H1 (cell line): ENCODE data around the gene DIO3. TPM values are rescaled to one million over a fixed set of nuclear protein-coding genes. Genes with fewer than 3 reads are reported as not detected.

Experiments
- CTCF ChIA-PET: fragments of 300-600 bp; sonication (Branson Sonifier 250); formaldehyde crosslinking; loops from one replicate; lab custom pipeline; 2021; ENCODE audit not compliant: partially characterized antibody; lab: Charles Lee
- POLR2A ChIA-PET: fragments of 300-600 bp; sonication (Branson Sonifier 250); formaldehyde crosslinking; loops from one replicate; lab custom pipeline; 2021; ENCODE audit warnings: inconsistent platforms; ENCODE audit not compliant: partially characterized antibody; lab: Charles Lee
- DNase-seq, 2 experiments: peaks; one replicate each; pipeline versions ENCODE4 v3.0.0 to v3.0.0-alpha.2; 2010 to 2022; ENCODE audit warnings: low spot score in 2 of 2, low read depth in 1 of 2, mixed read lengths in 1 of 2
- FAIRE-seq: peaks from 2 replicates; lab custom pipeline; 2011; peaks lifted over from hg19 to GRCh38; lab: Jason Lieb, UNC
- H2AFZ ChIP-seq: 2 replicates; pipeline ENCODE4 v1.8.1; 2012; ENCODE audit warnings: low read length, inconsistent platforms
- H2AK5ac ChIP-seq: 2 replicates; pipeline ENCODE4 v1.6.1; 2013; ENCODE audit warnings: low read depth, low read length
- H2BK120ac ChIP-seq: replicated peaks from 2 replicates; pipeline ENCODE3; 2013; ENCODE audit warnings: low read depth, low read length, inconsistent platforms
- H2BK12ac ChIP-seq: 2 replicates; pipeline ENCODE4 v1.6.1; 2013; ENCODE audit warnings: low read depth, low read length
- H2BK15ac ChIP-seq: 2 replicates; pipeline ENCODE4 v1.6.1; 2013; ENCODE audit warnings: low read length
- H2BK20ac ChIP-seq: 2 replicates; pipeline ENCODE4 v1.6.1; 2013; ENCODE audit warnings: low read length
- H2BK5ac ChIP-seq: 2 replicates; pipeline ENCODE4 v1.6.1; 2013; ENCODE audit warnings: low read depth, low read length
- H3K14ac ChIP-seq: 2 replicates; pipeline ENCODE4 v1.6.1; 2013; ENCODE audit warnings: inconsistent platforms; ENCODE audit not compliant: insufficient read length
- H3K18ac ChIP-seq: 2 replicates; pipeline ENCODE4 v1.6.1; 2013; ENCODE audit warnings: low read length; ENCODE audit errors: extremely low read depth
- H3K23ac ChIP-seq: 2 replicates; pipeline ENCODE4 v1.6.1; 2013; ENCODE audit warnings: inconsistent platforms; ENCODE audit not compliant: insufficient read length
- H3K23me2 ChIP-seq: 2 replicates; pipeline ENCODE4 v1.6.1; 2013; ENCODE audit warnings: low read depth, low read length
- H3K27ac ChIP-seq: 2 replicates; pipeline ENCODE4 v1.6.1; 2011; ENCODE audit warnings: low read depth, low read length, inconsistent platforms
- H3K27me3 ChIP-seq, 4 experiments: replicated peaks in 1 of 4; 1 replicate in 1 of 4; 2 replicates in 3 of 4; pipeline versions ENCODE4 v1.6.1 to v1.8.1; 2011 to 2013; ENCODE audit warnings: low read length in 3 of 4, mild to moderate bottlenecking in 3 of 4, inconsistent platforms in 2 of 4, mixed read lengths in 2 of 4, moderate library complexity in 1 of 4; ENCODE audit not compliant: control insufficient read depth in 3 of 4, insufficient read depth in 3 of 4; ENCODE audit errors: extremely low read depth in 1 of 4
- H3K36me3 ChIP-seq, 4 experiments: 2 replicates each; pipeline versions ENCODE4 v1.6.1 to v1.8.1; 2011 to 2013; ENCODE audit warnings: mild to moderate bottlenecking in 4 of 4, low read length in 3 of 4, moderate library complexity in 2 of 4, control low read depth in 1 of 4, inconsistent platforms in 1 of 4; ENCODE audit not compliant: insufficient read depth in 4 of 4, control insufficient read depth in 2 of 4
- H3K4ac ChIP-seq: replicated peaks from 2 replicates; pipeline ENCODE3; 2013; ENCODE audit warnings: low read length, low read depth, mixed read lengths, inconsistent platforms; ENCODE audit not compliant: insufficient read length
- H3K4me1 ChIP-seq, 4 experiments: replicated peaks in 1 of 4; 1 replicate in 1 of 4; 2 replicates in 3 of 4; pipeline versions ENCODE4 v1.6.1 to v1.8.1; 2011 to 2013; ENCODE audit warnings: low read length in 3 of 4, inconsistent platforms in 2 of 4, mixed read lengths in 1 of 4; ENCODE audit not compliant: insufficient read depth in 4 of 4, control insufficient read depth in 3 of 4
- H3K4me2 ChIP-seq, 2 experiments: 2 replicates each; pipeline versions ENCODE4 v1.6.1 to v1.8.1; 2011 to 2013; ENCODE audit warnings: low read depth in 2 of 2, low read length in 2 of 2, control low read depth in 1 of 2, inconsistent platforms in 1 of 2, mild to moderate bottlenecking in 1 of 2; ENCODE audit not compliant: insufficient read depth in 1 of 2
- H3K4me3 ChIP-seq, 4 experiments: fragments of 200-600, 300-600 bp in 1 of 4; sonication (generic), shearing (Covaris generic), sonication (Bioruptor Twin) in 1 of 4; 2 replicates each; pipeline versions ENCODE4 v1.5.1 to v1.8.1; 2011 to 2016; ENCODE audit warnings: low read length in 4 of 4, low read depth in 3 of 4, control low read depth in 2 of 4, inconsistent platforms in 2 of 4, mild to moderate bottlenecking in 2 of 4, mixed read lengths in 1 of 4, moderate library complexity in 1 of 4; ENCODE audit not compliant: insufficient read depth in 2 of 4; ENCODE audit errors: extremely low read depth in 1 of 4
- H3K56ac ChIP-seq: replicated peaks from 2 replicates; pipeline ENCODE3; 2013; ENCODE audit warnings: low read depth, mild to moderate bottlenecking, mixed read lengths, low read length, inconsistent platforms; ENCODE audit not compliant: insufficient read length
- H3K79me1 ChIP-seq: 2 replicates; pipeline ENCODE4 v1.6.1; 2013; ENCODE audit warnings: low read depth, low read length, control low read depth
- H3K79me2 ChIP-seq, 2 experiments: 2 replicates each; pipeline versions ENCODE4 v1.6.1 to v1.8.1; 2012 to 2013; ENCODE audit warnings: low read length in 2 of 2, mild to moderate bottlenecking in 2 of 2, inconsistent platforms in 1 of 2; ENCODE audit not compliant: insufficient read depth in 2 of 2, control insufficient read depth in 1 of 2
- H3K9ac ChIP-seq, 4 experiments: replicated peaks in 1 of 4; 1 replicate in 1 of 4; 2 replicates in 3 of 4; pipeline versions ENCODE4 v1.6.1 to v1.8.1; 2011 to 2013; ENCODE audit warnings: low read depth in 3 of 4, low read length in 3 of 4, control low read depth in 2 of 4, mild to moderate bottlenecking in 2 of 4, moderate library complexity in 2 of 4, inconsistent platforms in 1 of 4; ENCODE audit errors: extremely low read depth in 1 of 4
- H3K9me3 ChIP-seq, 2 experiments: 2 replicates each; pipeline versions ENCODE4 v1.6.1 to v1.8.1; 2012 to 2013; ENCODE audit warnings: mild to moderate bottlenecking in 2 of 2, moderate library complexity in 2 of 2, control low read depth in 1 of 2, inconsistent platforms in 1 of 2, low read depth in 1 of 2, low read length in 1 of 2, mixed read lengths in 1 of 2; ENCODE audit not compliant: insufficient read depth in 2 of 2
- H4K20me1 ChIP-seq, 2 experiments: replicated peaks in 1 of 2; 2 replicates each; pipeline versions ENCODE3 to v1.8.1; 2011 to 2013; ENCODE audit warnings: inconsistent platforms in 2 of 2, low read length in 2 of 2, mild to moderate bottlenecking in 1 of 2; ENCODE audit not compliant: insufficient read depth in 2 of 2, control insufficient read depth in 1 of 2
- H4K5ac ChIP-seq: 2 replicates; pipeline ENCODE4 v1.6.1; 2013; ENCODE audit warnings: low read length, low read depth, mixed read lengths, inconsistent platforms; ENCODE audit not compliant: insufficient read length
- H4K8ac ChIP-seq: 2 replicates; pipeline ENCODE4 v1.8.0; 2013; ENCODE audit warnings: mild to moderate bottlenecking, moderate library complexity, low read length, inconsistent platforms; ENCODE audit not compliant: insufficient read depth; ENCODE audit errors: extremely low read depth
- H4K91ac ChIP-seq: replicated peaks from 2 replicates; pipeline ENCODE3; 2013; ENCODE audit warnings: low read length, mixed read lengths, inconsistent platforms; ENCODE audit not compliant: insufficient read length
- CHD2 ChIP-seq: IDR thresholded peaks from 2 replicates; pipeline ENCODE4 v1.6.1; 2012; ENCODE audit warnings: low read length, improper control_type of control experiment
- WGBS, 2 experiments: shearing (Covaris generic) in 1 of 2; methylation state at CpG; one replicate each; pipeline versions ENCODE4 v1.1.6 to v1.1.7; 2013 to 2015; ENCODE audit warnings: low lambda C conversion rate in 2 of 2, mixed read lengths in 2 of 2, inconsistent platforms in 1 of 2, low coverage in 1 of 2, missing lambda C conversion rate in 1 of 2; ENCODE audit not compliant: insufficient replicate concordance in 2 of 2, insufficient coverage in 1 of 2, insufficient read length in 1 of 2; ENCODE audit errors: extremely low coverage in 1 of 2, missing lambda C conversion rate in 1 of 2; 5-methylcytosine and 5-hydroxymethylcytosine counted together
- polyA plus RNA-seq, 7 experiments: library from polyadenylated mRNA; depleted of rRNA in 3 of 7; stranded (reverse) in 5 of 7; unstranded in 2 of 7; fragments of >200 nt in 5 of 7; fragments of 200-250 nt in 2 of 7; gene quantifications; 1 replicate in 5 of 7; 2 replicates in 1 of 7; 4 replicates in 1 of 7; pipeline versions ENCODE4 v1.2.1 to v1.2.3, GENCODE V29; 2011 to 2013; ENCODE audit warnings: missing spikeins in 2 of 7, mixed read lengths in 2 of 7
- total RNA-seq: library from RNA; stranded (reverse); fragmentation: NEBNext Ultra II Directional; extraction: Animal tissue kit (Norgen Biotek cat#: 25700); gene quantifications from 2 replicates; pipeline ENCODE4 v1.2.1, GENCODE V29; 2021

DIO3 gene
- total and polyA plus RNA-seq, 2 of the 8 experiments (the other 6 are each of a cell fraction or from before 2014, with no cell fraction given), result 0.17 to 0.19 TPM

GRCh38 chr14:101604228-101604934 is 43.1 kb downstream of the DIO3 start:
- H3K4me3 ChIP-seq, result no peak overlapping the region
- CTCF ChIA-PET, result interaction anchor here (0.5 to 1.2 kb wide), 6 partner anchors 8 to 1316 kb away, joined by 3 to 4 read pairs (median 3); no protein-coding TSS in a partner anchor
- H4K91ac ChIP-seq, result no peak overlapping the region

More at GRCh38 chr14:101604228-101604934, 43.1 kb downstream of the DIO3 start:
- POLR2A ChIA-PET, result interaction anchor here (0.8 kb wide), 1 partner anchor 203 kb away, joined by 3 read pairs; no protein-coding TSS in a partner anchor
- Histone ChIP-seq H2AFZ (no peak overlapping the region), H2BK20ac (no peak overlapping the region), H3K9ac (no peak overlapping the region), H2BK120ac (no peak overlapping the region), H2BK15ac (no peak overlapping the region), H4K5ac (no peak overlapping the region), H3K4me1 (no peaks in the 10 kb centered on the region), H4K8ac (peak overlapping the region; percentile 2; the same call in 1 of the 2 replicates), H3K56ac (no peak overlapping the region), H3K4ac (no peak overlapping the region), H3K4me2 (no peak overlapping the region), H2AK5ac (no peak overlapping the region), H4K20me1 (no peaks in the 10 kb centered on the region), H2BK12ac (no peak overlapping the region), H3K14ac (no peak overlapping the region), H3K23me2 (peaks cover 3% of the 10 kb centered on the region; the same call in 1 of the 2 replicates), H3K79me1 (no peaks in the 10 kb centered on the region), H3K27me3 (no peaks in the 10 kb centered on the region), H3K18ac (no peak overlapping the region), H3K23ac (no peak overlapping the region), H3K36me3 (no peaks in the 10 kb centered on the region), H3K9me3 (no peaks in the 10 kb centered on the region), H2BK5ac (no peak overlapping the region), H3K27ac (no peak overlapping the region), H3K79me2 (no peaks in the 10 kb centered on the region)
- TF ChIP-seq CHD2, result no peak
- FAIRE-seq (no peak), DNase-seq (no peak)
- 83% methylated on average over 6 of the region's 9 CpGs; no CpG with 5 or more reads in 1 of the 2 experiments for WGBS, 2 experiments
